ENCODE results near the gene AUH.

Gene AUH

GRCh38 chr9:91164724-91165520 lies 196.8 kb downstream of the AUH start:
- DNase-seq (ENCODE audit: low spot score): peak; percentile 93
